ENCODE results near the gene ATRN. TPM values are rescaled to one million over a fixed set of nuclear protein-coding genes. Genes with fewer than 3 reads are reported as not detected.

The ATRN gene
- polyA plus RNA-seq, 1 donor (not counting 4 experiments of a cell fraction or from before 2014, with no cell fraction given): 49.9 TPM

GRCh38 chr20:3557237-3557785 lies 86.5 kb downstream of the ATRN start:
- no peaks in the 10 kb centered on the region for H3K9me3 ChIP-seq (ENCODE audit: control insufficient read depth, low read depth, low read length)
- no peak for TF ChIP-seq EZH2 (IDR thresholded peaks at IDR 0.05; ENCODE audit: low read length)
- TF ChIP-seq, protein P1, sequence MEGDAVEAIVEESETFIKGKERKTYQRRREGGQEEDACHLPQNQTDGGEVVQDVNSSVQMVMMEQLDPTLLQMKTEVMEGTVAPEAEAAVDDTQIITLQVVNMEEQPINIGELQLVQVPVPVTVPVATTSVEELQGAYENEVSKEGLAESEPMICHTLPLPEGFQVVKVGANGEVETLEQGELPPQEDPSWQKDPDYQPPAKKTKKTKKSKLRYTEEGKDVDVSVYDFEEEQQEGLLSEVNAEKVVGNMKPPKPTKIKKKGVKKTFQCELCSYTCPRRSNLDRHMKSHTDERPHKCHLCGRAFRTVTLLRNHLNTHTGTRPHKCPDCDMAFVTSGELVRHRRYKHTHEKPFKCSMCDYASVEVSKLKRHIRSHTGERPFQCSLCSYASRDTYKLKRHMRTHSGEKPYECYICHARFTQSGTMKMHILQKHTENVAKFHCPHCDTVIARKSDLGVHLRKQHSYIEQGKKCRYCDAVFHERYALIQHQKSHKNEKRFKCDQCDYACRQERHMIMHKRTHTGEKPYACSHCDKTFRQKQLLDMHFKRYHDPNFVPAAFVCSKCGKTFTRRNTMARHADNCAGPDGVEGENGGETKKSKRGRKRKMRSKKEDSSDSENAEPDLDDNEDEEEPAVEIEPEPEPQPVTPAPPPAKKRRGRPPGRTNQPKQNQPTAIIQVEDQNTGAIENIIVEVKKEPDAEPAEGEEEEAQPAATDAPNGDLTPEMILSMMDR (optimal IDR thresholded peaks at IDR 0.05 in 1 of 3, IDR thresholded peaks at IDR 0.05 in 1 of 3, conservative IDR thresholded peaks at IDR 0.05 in 1 of 3; ENCODE audit: extremely low read depth in 1 of 3, insufficient read depth in 2 of 3, low read length in 3 of 3): no peak
- no peaks in the 10 kb centered on the region for H3K4me1 ChIP-seq (ENCODE audit: control insufficient read depth, extremely low read depth, insufficient read depth, low read length)
- H3K79me2 ChIP-seq (ENCODE audit: control insufficient read depth, insufficient read depth, low read length): no peaks in the 10 kb centered on the region
- no peak overlapping the region for H3K4me2 ChIP-seq (ENCODE audit: control insufficient read depth, extremely low read depth, insufficient read depth, low read depth, low read length)
- DNase-seq (ENCODE audit: low read depth, low spot score): no peak
- no peaks in the 10 kb centered on the region for H4K20me1 ChIP-seq (ENCODE audit: control insufficient read depth, extremely low read depth, insufficient read depth, low read length)
- H2AFZ ChIP-seq (ENCODE audit: control insufficient read depth, low read length): no peak overlapping the region
- dilution Hi-C loops (cut with MboI; ENCODE audit: extremely low pct_ligation_motif_present, low sequenced_read_pairs): no loop called here
- H3K4me3 ChIP-seq (ENCODE audit: control insufficient read depth in 2 of 3, extremely low read depth in 1 of 3, insufficient read depth in 2 of 3, low read depth in 1 of 3, low read length in 3 of 3): no peak overlapping the region
- H3K27ac ChIP-seq (ENCODE audit: control insufficient read depth, insufficient read depth, low read length): no peak overlapping the region
- H3K9me1 ChIP-seq (ENCODE audit: control insufficient read depth, extremely low read depth, insufficient read depth, low read length): no peaks in the 10 kb centered on the region
- H3K9ac ChIP-seq (ENCODE audit: control insufficient read depth, extremely low read depth, insufficient read depth, low read length): no peak overlapping the region
- FAIRE-seq: no peak
- H3K27me3 ChIP-seq (ENCODE audit: control insufficient read depth, extremely low read depth, insufficient read depth, low read length): no peaks in the 10 kb centered on the region
- peaks cover 0 to 5% of the 10 kb centered on the region in 2 experiments for H3K36me3 ChIP-seq (ENCODE audit: control insufficient read depth in 2 of 2, extremely low read depth in 1 of 2, insufficient read depth in 2 of 2, low read length in 2 of 2)

DNA sequence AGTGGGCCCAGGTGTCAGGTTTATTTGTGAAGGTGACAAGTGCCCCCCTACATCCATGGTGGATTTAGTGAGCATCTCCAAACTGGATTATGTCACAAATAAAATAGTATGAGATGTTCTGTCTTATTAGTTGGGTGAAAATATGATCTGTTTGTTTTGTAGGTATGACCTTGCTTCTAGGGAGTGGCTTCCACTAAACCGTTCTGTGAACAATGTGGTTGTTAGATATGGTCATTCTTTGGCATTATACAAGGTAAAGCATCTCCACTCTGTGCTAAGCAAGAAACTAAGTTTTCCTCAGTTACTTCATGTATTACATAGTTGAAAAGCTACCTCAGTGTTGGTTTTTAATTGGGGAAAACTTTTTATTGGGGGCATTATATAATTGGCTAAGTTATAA lies 88.4 kb downstream of the ATRN start:
- Histone ChIP-seq H3K27me3 (ENCODE audit: control insufficient read depth, extremely low read depth, insufficient read depth, low read length) (no peaks in the 10 kb centered on the region), H3K4me3 (ENCODE audit: control insufficient read depth in 2 of 3, extremely low read depth in 1 of 3, insufficient read depth in 2 of 3, low read depth in 1 of 3, low read length in 3 of 3) (no peak overlapping the region), H3K36me3 (ENCODE audit: control insufficient read depth in 2 of 2, extremely low read depth in 1 of 2, insufficient read depth in 2 of 2, low read length in 2 of 2) (peaks cover 2 to 9% of the 10 kb centered on the region in 2 experiments), H4K20me1 (ENCODE audit: control insufficient read depth, extremely low read depth, insufficient read depth, low read length) (peaks cover 3% of the 10 kb centered on the region), H3K9ac (ENCODE audit: control insufficient read depth, extremely low read depth, insufficient read depth, low read length) (no peak overlapping the region), H3K4me1 (ENCODE audit: control insufficient read depth, extremely low read depth, insufficient read depth, low read length) (no peaks in the 10 kb centered on the region), H3K27ac (ENCODE audit: control insufficient read depth, insufficient read depth, low read length) (no peak overlapping the region), H3K79me2 (ENCODE audit: control insufficient read depth, insufficient read depth, low read length) (no peaks in the 10 kb centered on the region), H2AFZ (ENCODE audit: control insufficient read depth, low read length) (no peak overlapping the region), H3K4me2 (ENCODE audit: control insufficient read depth, extremely low read depth, insufficient read depth, low read depth, low read length) (no peak overlapping the region), H3K9me1 (ENCODE audit: control insufficient read depth, extremely low read depth, insufficient read depth, low read length) (no peaks in the 10 kb centered on the region), H3K9me3 (ENCODE audit: control insufficient read depth, low read depth, low read length) (no peaks in the 10 kb centered on the region)
- DNase-seq (ENCODE audit: low read depth, low spot score) (no peak), FAIRE-seq (no peak)
- dilution Hi-C loops (cut with MboI; ENCODE audit: extremely low pct_ligation_motif_present, low sequenced_read_pairs): no loop called here
- no peak for TF ChIP-seq EZH2 (IDR thresholded peaks at IDR 0.05; ENCODE audit: low read length)
- TF ChIP-seq, protein P1 (optimal IDR thresholded peaks at IDR 0.05 in 1 of 3, IDR thresholded peaks at IDR 0.05 in 1 of 3, conservative IDR thresholded peaks at IDR 0.05 in 1 of 3; ENCODE audit: extremely low read depth in 1 of 3, insufficient read depth in 2 of 3, low read length in 3 of 3): no peak

Measured in keratinocyte (primary cell).